Measurements from ENCODE around the gene NR3C2. TPM values are rescaled to one million over a fixed set of nuclear protein-coding genes. Genes with fewer than 3 reads are reported as not detected.

NR3C2 gene
- total and polyA plus RNA-seq, 2 of the 4 experiments (the other 2 are of a cell fraction) = 1.1 to 2.3 TPM

- Histone ChIP-seq H3K14ac (replicated peaks; ENCODE audit: low read depth, low read length) (no peak overlapping the region), H3K9me1 (ENCODE audit: insufficient read depth, low read length) (no peaks in the 10 kb centered on the region), H2AK9ac (replicated peaks; ENCODE audit: low read depth, low read length, poor library complexity) (no peak overlapping the region), H2AK5ac (ENCODE audit: low read depth, low read length) (no peak overlapping the region), H3K23ac (ENCODE audit: low read depth, low read length) (no peak overlapping the region), H3K9ac (ENCODE audit: low read depth, low read length) (no peak overlapping the region), H3K79me1 (ENCODE audit: low read depth in 1 of 2, low read length in 2 of 2) (no peaks in the 10 kb centered on the region), H2BK120ac (ENCODE audit: low read depth, low read length) (no peak overlapping the region), H3K18ac (ENCODE audit: low read depth, low read length) (no peak overlapping the region), H4K8ac (ENCODE audit: low read depth in 2 of 2, low read length in 2 of 2) (no peak overlapping the region), H3K4me2 (ENCODE audit: low read depth, low read length) (no peak overlapping the region), H4K20me1 (ENCODE audit: insufficient read depth, low read length) (no peaks in the 10 kb centered on the region), H3K27ac (ENCODE audit: insufficient read depth, low read length) (no peak overlapping the region), H2BK5ac (ENCODE audit: low read depth, low read length, poor library complexity, severe bottlenecking) (no peak overlapping the region), H3K36me3 (ENCODE audit: control insufficient read depth, insufficient read depth, low read length) (no peaks in the 10 kb centered on the region), H3K4me3 (ENCODE audit: insufficient read depth, low read depth, low read length) (no peak overlapping the region), H3K27me3 (ENCODE audit: control insufficient read depth, insufficient read depth, low read length) (no peaks in the 10 kb centered on the region), H3K56ac (ENCODE audit: extremely low read depth, insufficient read depth, low read length) (no peak overlapping the region), H4K5ac (ENCODE audit: low read depth, low read length) (no peak overlapping the region), H3K9me3 (ENCODE audit: control insufficient read depth, insufficient read depth, low read length) (no peaks in the 10 kb centered on the region), H3K4ac (ENCODE audit: low read depth, low read length) (no peak overlapping the region), H3K4me1 (ENCODE audit: control insufficient read depth, insufficient read depth, low read length) (no peaks in the 10 kb centered on the region), H2BK20ac (ENCODE audit: low read depth, low read length) (no peak overlapping the region), H2AFZ (replicated peaks; ENCODE audit: low read length, poor library complexity) (no peak overlapping the region), H2BK15ac (ENCODE audit: low read depth, low read length) (no peak overlapping the region), H4K91ac (ENCODE audit: insufficient read depth, low read depth, low read length) (no peak overlapping the region)
- TF ChIP-seq USF2 (IDR thresholded peaks at IDR 0.05; ENCODE audit: low read depth, low read length) = no peak
- TF ChIP-seq MXI1 (IDR thresholded peaks at IDR 0.05; ENCODE audit: borderline replicate concordance, low read depth, low read length) = no peak
- TF ChIP-seq MAFK (IDR thresholded peaks at IDR 0.05; ENCODE audit: low read depth, low read length) = no peak
- no peak for TF ChIP-seq CHD1 (IDR thresholded peaks at IDR 0.05; ENCODE audit: low read depth, low read length)
- no peak for TF ChIP-seq RCOR1 (IDR thresholded peaks at IDR 0.05; ENCODE audit: insufficient replicate concordance, low read length)
- no peak for TF ChIP-seq NFE2L2 (IDR thresholded peaks at IDR 0.05; ENCODE audit: low read depth, low read length)
- no peak for TF ChIP-seq POLR2A (IDR thresholded peaks at IDR 0.05; ENCODE audit: low read depth, low read length)
- no peak for TF ChIP-seq MAZ (IDR thresholded peaks at IDR 0.05; ENCODE audit: borderline replicate concordance, low read depth, low read length)
- no peak for TF ChIP-seq CTCF (conservative IDR thresholded peaks at IDR 0.05; ENCODE audit: low read depth, low read length)
- ATAC-seq (ENCODE audit: low read depth) (no peak), DNase-seq (no peak)
- CTCF ChIA-PET = interaction anchor here (0.6 kb wide), 1 partner anchor 275 kb away, joined by 4 read pairs; no protein-coding TSS in a partner anchor
- dilution Hi-C loops (cut with HindIII; ENCODE audit: low sequenced_read_pairs, unreplicated experiment) = no loop called here
- POLR2A ChIA-PET (ENCODE audit: unreplicated experiment) = no interaction called here
- BruUV-seq (replicated peaks) = no TSS peak
- no CpG with 5 or more reads among the region's 1 CpG for WGBS, 2 experiments (ENCODE audit: extremely low coverage in 2 of 2, insufficient read length in 1 of 2)
- in situ Hi-C loops (cut with MboI; ENCODE audit: low sequenced_read_pairs) = no loop called here
- intact Hi-C loops (cut with micrococcal nuclease) = no loop called here
These were observed 46.4 kb downstream of the NR3C2 start for GRCh38 chr4:148395771-148396170.

Measured in IMR-90 (cell line).